Omental fat pad (tissue), 4 donors: ENCODE results near the gene KCNC1. TPM values are rescaled to one million over a fixed set of nuclear protein-coding genes. Genes with fewer than 3 reads are reported as not detected.

Source experiments
- ATAC-seq: fragments of 150-250 bp; one replicate; pipeline ENCODE4 v1.9.1; 2016; ENCODE audit warnings: mild to moderate bottlenecking, moderate library complexity; ENCODE audit not compliant: low FRiP score
- DNase-seq: peaks from one replicate; pipeline ENCODE4 v3.0.0-alpha.2; 2019; ENCODE audit warnings: low spot score
- CTCF ChIP-seq, 3 donors: fragments of 450-650 bp; IDR thresholded peaks; one replicate each; pipeline ENCODE4 v1.5.1; 2016 to 2017; ENCODE audit warnings: antibody characterized with exemption in 3 of 3, mild to moderate bottlenecking in 3 of 3, moderate library complexity in 2 of 3
- total RNA-seq, 4 donors: library from RNA; depleted of rRNA; stranded (reverse); fragments of >200 nt; gene quantifications; one replicate each; pipeline ENCODE4 v1.1.0, GENCODE V29; 2016

The KCNC1 gene
- total RNA-seq, 4 donors from 2014 or later, result not detected

GRCh38 chr11:17831883-17832282 is 97.3 kb downstream of the KCNC1 start:
- TF ChIP-seq CTCF (IDR thresholded peaks at IDR 0.05), result no peak
- no peak for DNase-seq
- no peak for ATAC-seq

Other genes with a start within 250 kb of the KCNC1 start
- under 1 TPM in 1 of 4 donors, not detected in 3; 0.19 TPM for gene USH1C, start 190.4 kb upstream of the KCNC1 start, total RNA-seq
- gene OTOG, start 187.5 kb upstream of the KCNC1 start, total RNA-seq, result not detected
- gene MYOD1, start 15.2 kb upstream of the KCNC1 start, total RNA-seq, result not detected